Measurements from ENCODE around the gene IL17RC.
"Not testable (repeated sequence)": the region's sequence is repeated elsewhere in the genome, so short reads cannot be mapped to it uniquely, and the experiment has no call there.

Gene IL17RC

DNA sequence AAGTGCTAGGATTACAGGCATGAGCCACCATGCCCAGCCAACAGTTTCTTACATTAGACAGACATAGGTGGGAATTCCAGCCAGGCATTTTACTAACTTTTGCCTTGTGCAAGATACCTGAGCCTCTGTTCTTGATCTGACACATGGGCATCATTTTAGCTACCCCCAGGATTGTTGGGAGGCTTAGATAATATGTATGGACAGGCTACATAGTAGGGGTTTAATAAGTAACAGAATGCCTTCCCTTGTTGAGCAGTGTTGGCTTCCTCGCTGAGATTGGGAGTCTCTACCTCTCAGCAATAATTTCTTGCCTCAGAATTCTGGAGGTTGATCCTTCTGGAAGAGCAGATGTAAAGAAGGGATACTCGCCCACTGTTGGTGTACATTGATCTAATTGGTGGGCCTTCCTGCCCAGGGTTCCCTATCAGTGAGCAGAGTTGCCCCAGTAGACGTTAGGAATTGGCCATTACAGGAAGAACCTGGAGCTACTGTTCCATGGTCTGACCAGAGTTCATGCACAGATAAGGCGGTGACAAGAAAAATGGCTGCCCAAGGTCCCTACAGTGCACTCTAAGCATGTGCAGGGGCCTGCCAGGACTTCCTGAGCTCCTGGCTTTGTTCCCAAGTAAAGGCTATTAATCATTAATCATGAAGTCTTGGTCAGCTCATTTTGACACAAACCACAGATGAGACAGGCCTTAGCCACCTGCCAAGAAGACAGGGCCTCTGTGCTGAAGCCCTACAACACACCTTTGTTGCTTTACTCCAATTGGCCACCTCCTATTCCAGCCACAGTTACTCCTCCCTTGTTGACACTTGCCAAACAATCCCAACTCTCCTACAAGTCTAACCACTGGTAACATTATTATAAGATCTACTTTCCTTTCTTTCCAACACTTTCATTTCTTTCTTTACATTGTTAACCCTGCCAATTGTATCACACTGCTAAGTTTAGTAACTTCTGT, 19.2 kb upstream of the IL17RC start:
- H3K4me3 ChIP-seq (ENCODE audit: low read length): no peak overlapping the region
- no peak for TF ChIP-seq CTCF (conservative IDR thresholded peaks at IDR 0.05; ENCODE audit: low read depth, low read length)
- DNase-seq (ENCODE audit: low read depth): no peak

GRCh38 chr3:9898467-9899241, 18.2 kb upstream of the IL17RC start:
- H3K4me3 ChIP-seq (ENCODE audit: low read length): no peak overlapping the region
- no peak for DNase-seq (ENCODE audit: low read depth)
- TF ChIP-seq CTCF (conservative IDR thresholded peaks at IDR 0.05; ENCODE audit: low read depth, low read length): no peak

GRCh38 chr3:9899289-9899791, 17.6 kb upstream of the IL17RC start:
- H3K4me3 ChIP-seq (ENCODE audit: low read length): no peak overlapping the region
- no peak for DNase-seq (ENCODE audit: low read depth)
- no peak for TF ChIP-seq CTCF (conservative IDR thresholded peaks at IDR 0.05; ENCODE audit: low read depth, low read length)

DNA sequence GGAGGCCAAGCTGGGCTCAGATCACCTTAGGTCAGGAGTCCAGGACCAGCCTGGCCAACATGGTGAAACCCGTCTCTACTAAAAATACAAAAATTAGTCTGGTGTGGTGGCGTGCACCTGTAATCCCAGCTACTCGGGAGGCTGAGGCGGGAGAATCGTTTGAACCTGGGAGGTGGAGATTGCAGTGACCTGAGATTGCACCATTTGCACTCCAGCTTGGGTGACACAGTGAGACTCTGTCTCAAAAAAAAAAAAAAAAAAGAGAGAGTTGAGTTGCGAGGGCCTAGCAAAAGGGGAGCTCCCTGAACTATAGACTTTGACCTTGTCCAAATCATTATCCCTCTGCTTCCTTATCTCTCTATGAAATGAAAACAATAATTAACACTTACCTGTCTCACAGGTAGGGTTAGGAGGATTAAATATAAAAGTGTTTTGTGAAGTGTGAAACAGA, 15.9 kb upstream of the IL17RC start:
- not testable (repeated sequence) for DNase-seq (ENCODE audit: low read depth)

DNA sequence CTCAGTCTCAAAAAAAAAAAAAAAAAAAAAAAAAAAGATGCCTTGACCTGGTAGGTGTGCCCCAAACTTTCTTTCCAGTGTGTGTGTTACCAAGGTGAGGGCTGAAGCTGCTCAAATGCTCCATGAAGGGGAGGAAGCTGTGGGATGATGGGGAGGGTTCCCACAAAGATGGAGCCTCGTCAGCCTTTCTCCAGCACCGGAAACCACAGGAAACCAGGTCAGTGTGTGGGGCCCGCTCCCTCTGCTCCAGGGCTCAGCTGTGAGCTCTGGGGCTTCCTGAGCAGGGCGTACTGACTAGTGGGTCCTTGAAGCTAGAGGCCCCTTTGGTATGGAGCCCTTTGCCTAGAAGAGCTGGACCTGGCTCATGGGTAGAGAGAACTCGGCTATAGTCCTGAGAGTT, 14.9 kb upstream of the IL17RC start:
- no peak overlapping the region for H3K4me3 ChIP-seq (ENCODE audit: low read length)
- TF ChIP-seq CTCF (conservative IDR thresholded peaks at IDR 0.05; ENCODE audit: low read depth, low read length): no peak
- DNase-seq (ENCODE audit: low read depth): no peak

More for the DNA sequence above, 15.9 kb upstream of the IL17RC start:
- H3K4me3 ChIP-seq (ENCODE audit: low read length): not testable (repeated sequence)

DNA sequence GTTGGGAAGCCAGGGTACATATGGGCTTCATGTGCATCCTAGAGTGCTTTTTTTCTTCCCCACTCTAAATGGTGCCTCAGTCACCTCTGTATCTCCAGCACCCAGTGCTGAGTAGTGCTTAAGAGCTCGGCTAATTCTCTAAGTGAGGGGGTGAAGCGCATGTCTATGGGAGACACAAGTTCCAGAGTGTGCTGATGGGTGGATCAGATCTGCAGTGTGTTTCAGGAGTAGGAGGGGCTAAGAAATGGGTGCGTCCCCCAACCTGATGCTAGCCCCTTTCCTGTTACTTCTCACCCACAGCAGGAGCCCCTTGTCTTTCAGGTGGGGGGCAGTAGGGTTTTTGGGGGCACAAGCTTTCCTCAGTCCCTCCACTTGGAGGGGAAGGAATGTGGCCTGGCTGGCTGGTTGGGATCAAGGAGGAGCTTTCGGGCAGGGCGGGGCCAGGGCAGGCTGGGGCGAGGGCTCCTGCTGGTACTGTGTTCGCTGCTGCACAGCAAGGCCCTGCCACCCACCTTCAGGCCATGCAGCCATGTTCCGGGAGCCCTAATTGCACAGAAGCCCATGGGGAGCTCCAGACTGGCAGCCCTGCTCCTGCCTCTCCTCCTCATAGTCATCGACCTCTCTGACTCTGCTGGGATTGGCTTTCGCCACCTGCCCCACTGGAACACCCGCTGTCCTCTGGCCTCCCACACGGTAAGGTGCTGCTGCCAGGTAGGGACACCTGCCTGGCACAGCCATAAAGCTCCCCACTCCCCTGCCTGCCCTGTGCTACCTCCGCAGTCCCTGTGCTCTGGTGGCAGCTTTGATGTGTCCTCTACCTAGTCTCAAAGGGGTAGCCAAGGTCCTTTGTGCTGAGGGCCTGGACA, 14.3 kb upstream of the IL17RC start, which contains the start of gene IL17RE:
Gene IL17RE (plus strand): TSS at position 477 of the 866 bp plus-strand sequence. CDS start 85 bp downstream, at position 562.
- TF ChIP-seq CTCF (conservative IDR thresholded peaks at IDR 0.05; ENCODE audit: low read depth, low read length): no peak
- no peak for DNase-seq (ENCODE audit: low read depth)
- H3K4me3 ChIP-seq (ENCODE audit: low read length): peak within 1 kb of the TSS; percentile 41
